Muscle layer of duodenum (tissue), 2 donors: Measurements from ENCODE around the gene ALDH2.
"Not testable (repeated sequence)": the region's sequence is repeated elsewhere in the genome, so short reads cannot be mapped to it uniquely, and the experiment has no call there.

ENCODE experiments used
- H3K27ac ChIP-seq: one replicate; pipeline ENCODE4 v1.7.0; 2013; ENCODE audit warnings: mild to moderate bottlenecking, low read length
- H3K27me3 ChIP-seq: one replicate; pipeline ENCODE4 v1.7.0; 2013; ENCODE audit warnings: low read depth, mild to moderate bottlenecking, control low read depth, low read length
- H3K36me3 ChIP-seq, 2 donors: one replicate each; pipeline ENCODE4 v1.7.0; 2013; ENCODE audit warnings: low read length in 2 of 2, control low read depth in 1 of 2, mild to moderate bottlenecking in 1 of 2; ENCODE audit not compliant: insufficient read depth in 2 of 2, control insufficient read depth in 1 of 2
- H3K4me1 ChIP-seq, 2 donors: one replicate each; pipeline ENCODE4 v1.7.0; 2013; ENCODE audit warnings: low read length in 2 of 2, mild to moderate bottlenecking in 2 of 2, control low read depth in 1 of 2, moderate library complexity in 1 of 2; ENCODE audit not compliant: insufficient read depth in 2 of 2, control insufficient read depth in 1 of 2
- H3K4me3 ChIP-seq, 2 donors: one replicate each; pipeline ENCODE4 v1.7.0; 2013; ENCODE audit warnings: low read length in 2 of 2, low read depth in 1 of 2, mild to moderate bottlenecking in 1 of 2
- H3K9me3 ChIP-seq, 2 donors: one replicate each; pipeline ENCODE4 v1.7.0; 2013; ENCODE audit warnings: low read length in 2 of 2, control low read depth in 1 of 2, mild to moderate bottlenecking in 1 of 2; ENCODE audit not compliant: control insufficient read depth in 1 of 2
- donor health status: healthy.

ALDH2 gene

GRCh38 chr12:111766608-111767361 is at the start of gene ALDH2:
TSS of gene ALDH2 (plus strand) at chr12:111766933. CDS start at chr12:111766983, 50 bp downstream.
- Histone ChIP-seq H3K27me3 (no peaks in the 10 kb centered on the region), H3K9me3 (no peaks in the 10 kb centered on the region), H3K4me1 (peaks cover 4 to 28% of the 10 kb centered on the region in 2 donors), H3K4me3 (peak within 1 kb of the TSS; percentile 87 to 92), H3K27ac (peak within 1 kb of the TSS; percentile 68), H3K36me3 (no peaks in the 10 kb centered on the region)

DNA sequence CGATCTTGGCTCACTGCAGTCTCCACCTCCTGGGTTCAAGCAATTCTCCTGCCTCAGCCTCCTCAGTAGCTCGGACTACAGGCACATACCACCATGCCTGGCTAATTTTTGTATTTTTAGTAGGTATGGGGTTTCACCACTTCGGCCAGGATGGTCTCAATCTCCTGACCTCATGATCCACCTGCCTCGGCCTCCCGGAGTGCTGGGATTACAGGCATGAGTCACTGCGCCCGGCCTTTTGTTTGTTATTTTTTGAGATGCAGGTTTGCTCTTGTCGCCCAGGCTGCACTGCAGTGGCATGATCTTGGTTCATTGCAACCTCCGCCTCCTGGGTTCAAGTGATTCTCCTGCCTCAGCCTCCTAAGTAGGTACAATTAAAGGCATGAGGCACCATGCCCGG is 47.4 kb upstream of the ALDH2 start:
- H3K27me3 ChIP-seq, H3K27ac ChIP-seq, H3K9me3 ChIP-seq, H3K4me3 ChIP-seq: not testable (repeated sequence)
- H3K36me3 ChIP-seq = peaks cover 13 to 50% of the 10 kb centered on the region in 2 donors
- H3K4me1 ChIP-seq = peaks cover 0 to 19% of the 10 kb centered on the region in 2 donors

- no peak overlapping the region for H3K4me3 ChIP-seq
- no peak overlapping the region for H3K27ac ChIP-seq
- no peaks in the 10 kb centered on the region for H3K27me3 ChIP-seq
- peaks cover 8 to 43% of the 10 kb centered on the region in 2 donors for H3K36me3 ChIP-seq
- peaks cover 0 to 10% of the 10 kb centered on the region in 2 donors for H3K4me1 ChIP-seq
- no peaks in the 10 kb centered on the region for H3K9me3 ChIP-seq
Observed at GRCh38 chr12:111720457-111720856, 46.3 kb upstream of the ALDH2 start.

DNA sequence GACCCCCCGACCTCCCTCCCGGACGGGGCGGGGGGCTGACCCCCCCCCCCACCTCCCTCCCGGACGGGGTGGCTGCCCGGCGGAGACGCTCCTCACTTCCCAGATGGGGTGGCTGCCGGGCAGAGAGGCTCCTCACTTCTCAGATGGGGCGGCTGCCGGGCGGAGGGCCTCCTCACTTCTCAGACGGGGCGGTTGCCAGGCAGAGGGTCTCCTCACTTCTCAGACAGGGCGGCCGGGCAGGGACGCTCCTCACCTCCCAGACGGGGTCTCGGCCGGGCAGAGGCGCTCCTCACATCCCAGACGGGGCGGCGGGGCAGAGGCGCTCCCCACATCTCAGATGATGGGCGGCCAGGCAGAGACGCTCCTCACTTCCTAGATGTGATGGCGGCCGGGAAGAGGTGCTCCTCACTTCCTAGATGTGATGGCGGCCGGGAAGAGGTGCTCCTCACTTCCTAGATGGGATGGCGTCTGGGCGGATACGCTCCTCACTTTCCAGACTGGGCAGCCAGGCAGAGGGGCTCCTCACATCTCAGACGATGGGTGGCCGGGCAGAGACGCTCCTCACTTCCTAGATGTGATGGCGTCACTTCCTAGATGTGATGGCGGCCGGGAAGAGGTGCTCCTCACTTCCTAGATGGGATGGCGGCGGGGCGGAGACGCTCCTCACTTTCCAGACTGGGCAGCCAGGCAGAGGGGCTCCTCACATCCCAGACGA is 42.9 kb upstream of the ALDH2 start:
- H3K27me3 ChIP-seq, H3K4me3 ChIP-seq, H3K4me1 ChIP-seq, H3K9me3 ChIP-seq, H3K27ac ChIP-seq: not testable (repeated sequence)
- peaks cover 0 to 35% of the 10 kb centered on the region in 2 donors for H3K36me3 ChIP-seq

GRCh38 chr12:111728795-111729194 is 37.9 kb upstream of the ALDH2 start:
- Histone ChIP-seq H3K4me3 (no peak overlapping the region), H3K36me3 (peaks cover 19 to 51% of the 10 kb centered on the region in 2 donors), H3K9me3 (no peaks in the 10 kb centered on the region), H3K27ac (no peak overlapping the region), H3K4me1 (no peaks in the 10 kb centered on the region), H3K27me3 (no peaks in the 10 kb centered on the region)

DNA sequence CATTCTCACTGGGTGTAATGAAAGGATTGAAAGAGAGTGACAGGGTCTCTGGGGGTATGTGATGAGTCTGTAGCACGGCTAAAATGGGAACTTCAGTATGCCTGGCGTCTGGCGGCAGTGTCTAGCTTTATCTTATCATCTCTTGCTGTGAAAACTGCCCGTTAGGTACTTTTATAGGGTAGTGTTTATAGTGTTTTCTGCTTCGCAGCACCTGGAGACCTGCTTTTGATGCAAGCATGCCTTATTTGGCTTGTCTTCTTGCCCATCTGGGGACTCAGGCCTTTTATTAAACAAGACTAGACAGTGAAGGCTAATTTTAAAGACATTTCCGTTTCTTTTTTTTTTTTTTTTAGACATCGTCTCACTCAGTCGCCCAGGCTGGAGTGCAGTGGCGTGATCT is 36.3 kb upstream of the ALDH2 start:
- Histone ChIP-seq H3K4me1 (no peaks in the 10 kb centered on the region), H3K4me3 (no peak overlapping the region), H3K9me3 (no peaks in the 10 kb centered on the region), H3K27me3 (no peaks in the 10 kb centered on the region), H3K36me3 (peaks cover 19 to 57% of the 10 kb centered on the region in 2 donors), H3K27ac (no peak overlapping the region)

DNA sequence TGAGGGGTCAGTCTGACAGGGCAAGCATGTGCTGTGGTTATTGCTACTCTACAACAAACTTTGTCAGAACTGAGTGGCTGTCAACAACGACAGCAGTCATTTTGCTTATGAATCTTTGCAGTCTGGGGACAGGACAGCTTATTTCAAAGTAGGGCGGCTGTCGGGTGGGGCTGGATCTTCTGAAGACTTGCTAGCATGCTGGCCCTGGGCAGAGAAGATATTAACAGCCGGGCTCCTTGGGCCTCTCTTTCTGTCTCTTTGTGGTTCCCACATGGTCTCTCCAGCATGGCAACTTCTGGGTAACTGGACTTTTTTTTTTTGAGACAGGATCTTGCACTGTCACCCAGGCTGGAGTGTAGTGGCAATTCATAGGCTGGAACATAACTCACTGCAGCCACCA is 33.9 kb upstream of the ALDH2 start:
- H3K36me3 ChIP-seq = peaks cover 25 to 51% of the 10 kb centered on the region in 2 donors
- H3K4me1 ChIP-seq = no peaks in the 10 kb centered on the region
- no peak overlapping the region for H3K27ac ChIP-seq
- no peaks in the 10 kb centered on the region for H3K9me3 ChIP-seq
- no peak overlapping the region for H3K4me3 ChIP-seq
- no peaks in the 10 kb centered on the region for H3K27me3 ChIP-seq

DNA sequence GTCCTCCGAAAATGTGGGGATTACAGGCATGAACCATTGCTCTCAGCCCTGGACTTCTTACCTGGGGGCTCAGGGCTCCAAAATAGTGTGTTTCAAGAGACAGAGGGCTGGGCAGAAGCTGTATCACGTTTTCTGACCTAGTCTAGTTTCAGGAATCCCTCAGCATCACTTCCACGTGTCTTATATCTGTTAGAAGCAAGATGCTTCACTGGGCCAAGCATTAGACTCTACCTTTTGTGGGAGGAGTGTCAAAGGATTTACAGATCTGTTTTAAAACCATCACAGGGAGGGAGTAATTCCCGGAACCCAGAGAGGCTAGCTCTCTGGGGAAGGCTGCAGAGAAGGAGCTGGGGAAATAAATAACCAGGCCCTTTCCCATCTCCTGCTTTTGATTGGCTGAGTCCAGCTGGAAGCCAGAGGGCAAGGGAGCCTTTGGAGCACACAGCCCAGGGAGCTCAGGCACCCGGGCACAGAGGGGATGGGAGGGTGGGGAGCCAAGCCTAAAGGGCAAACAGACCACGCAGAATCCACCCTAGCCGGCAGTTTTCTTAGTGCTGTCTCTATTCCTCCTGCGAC is 33.3 kb upstream of the ALDH2 start:
- Histone ChIP-seq H3K9me3 (no peaks in the 10 kb centered on the region), H3K27ac (no peak overlapping the region), H3K36me3 (peaks cover 25 to 49% of the 10 kb centered on the region in 2 donors), H3K27me3 (no peaks in the 10 kb centered on the region), H3K4me3 (no peak overlapping the region), H3K4me1 (no peaks in the 10 kb centered on the region)

DNA sequence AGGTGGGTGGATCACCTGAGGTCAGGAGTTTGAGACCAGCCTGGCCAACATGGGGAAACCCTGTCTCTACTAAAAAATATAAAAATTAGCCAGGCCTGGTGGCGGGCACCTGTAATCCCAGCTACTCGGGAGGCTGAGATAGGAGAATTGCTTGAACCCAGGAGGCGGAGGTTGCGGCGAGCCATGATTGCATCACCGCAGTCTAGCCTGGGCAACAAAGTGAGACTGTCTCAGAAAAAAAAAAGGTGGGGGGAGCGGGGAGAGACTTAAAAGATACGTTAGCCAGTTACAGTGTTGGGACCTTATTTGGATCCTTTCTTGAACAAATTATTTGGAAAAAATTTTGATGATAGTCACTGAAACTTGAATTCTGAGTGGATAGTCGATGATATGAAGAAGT is 27.2 kb upstream of the ALDH2 start:
- Histone ChIP-seq H3K4me1 (peaks cover 7 to 13% of the 10 kb centered on the region in 2 donors), H3K36me3 (peaks cover 6 to 16% of the 10 kb centered on the region in 2 donors)
- H3K27ac ChIP-seq, H3K27me3 ChIP-seq, H3K9me3 ChIP-seq, H3K4me3 ChIP-seq: not testable (repeated sequence)

- Histone ChIP-seq H3K27ac (peak overlapping the region; percentile 43), H3K9me3 (no peaks in the 10 kb centered on the region), H3K4me3 (no peak overlapping the region), H3K4me1 (peaks cover 7 to 13% of the 10 kb centered on the region in 2 donors), H3K27me3 (no peaks in the 10 kb centered on the region), H3K36me3 (peaks cover 13 to 24% of the 10 kb centered on the region in 2 donors)
Observed at GRCh38 chr12:111741235-111741812, 25.4 kb upstream of the ALDH2 start.

DNA sequence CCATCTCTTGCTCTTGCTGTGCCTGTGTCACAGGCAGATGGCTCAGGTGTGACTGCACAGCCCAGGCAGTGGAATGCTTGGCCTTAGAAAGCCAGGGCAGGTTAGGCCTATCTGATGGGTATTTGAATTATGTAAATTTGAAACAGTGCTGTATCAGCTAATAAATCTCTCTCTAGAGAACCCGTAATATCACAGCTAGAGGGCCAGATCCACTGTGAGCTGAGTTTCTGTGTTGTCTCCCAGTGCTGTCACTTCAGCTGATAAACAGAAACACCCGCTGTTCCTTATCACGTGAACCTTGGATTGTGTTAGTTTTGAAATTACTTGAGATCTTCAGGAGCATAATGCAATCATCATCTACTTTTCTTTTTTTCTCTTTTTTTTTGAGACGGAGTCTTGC is 21.5 kb upstream of the ALDH2 start:
- H3K4me3 ChIP-seq = no peak overlapping the region
- peaks cover 7 to 18% of the 10 kb centered on the region in 2 donors for H3K4me1 ChIP-seq
- H3K36me3 ChIP-seq = peaks cover 30 to 39% of the 10 kb centered on the region in 2 donors
- no peaks in the 10 kb centered on the region for H3K9me3 ChIP-seq
- H3K27me3 ChIP-seq = no peaks in the 10 kb centered on the region
- H3K27ac ChIP-seq = no peak overlapping the region
